A673 (cell line): ENCODE measurements around the gene LONP2. TPM values are rescaled to one million over a fixed set of nuclear protein-coding genes. Genes with fewer than 3 reads are reported as not detected.

Source experiments
- BruUV-seq: library from RNA; stranded (reverse); fragments of 400-500 nt; replicated peaks from 2 replicates; lab custom pipeline; 2021; lab: Mats Ljungman, UMichigan
- CTCF ChIA-PET: fragments of 300-600 bp; sonication (Branson Sonifier 250); formaldehyde crosslinking; loops from one replicate; lab custom pipeline; 2022; ENCODE audit warnings: antibody characterized with exemption; lab: Charles Lee
- POLR2A ChIA-PET: fragments of 300-600 bp; sonication (Branson Sonifier 250); formaldehyde crosslinking; loops from one replicate; lab custom pipeline; 2022; ENCODE audit warnings: antibody characterized with exemption; ENCODE audit not compliant: low non-redundant PET; lab: Charles Lee
- DNase-seq: peaks from one replicate; pipeline ENCODE4 v3.0.0-alpha.2; 2015; ENCODE audit warnings: low spot score
- H3K27ac ChIP-seq: fragments of 200-600 bp; sonication (generic); 2 replicates; pipeline ENCODE4 v1.5.1; 2016; ENCODE audit warnings: mixed run types, low read depth, mild to moderate bottlenecking, mixed read lengths, antibody characterized with exemption, low read length; ENCODE audit not compliant: poor library complexity, severe bottlenecking
- H3K27me3 ChIP-seq: fragments of 200-600 bp; sonication (generic); replicated peaks from 2 replicates; pipeline ENCODE4 v1.6.1; 2017; ENCODE audit warnings: mixed run types, low read depth, mild to moderate bottlenecking, mixed read lengths, antibody characterized with exemption, low read length; ENCODE audit not compliant: insufficient read depth, poor library complexity
- H3K36me3 ChIP-seq: fragments of 200-600 bp; sonication (generic); 2 replicates; pipeline ENCODE4 v1.6.1; 2016; ENCODE audit warnings: mixed run types, mild to moderate bottlenecking, mixed read lengths, antibody characterized with exemption, low read length; ENCODE audit not compliant: insufficient read depth, poor library complexity, severe bottlenecking
- H3K4me1 ChIP-seq: fragments of 200-600 bp; sonication (generic); 2 replicates; pipeline ENCODE4 v1.6.1; 2017; ENCODE audit warnings: mixed run types, mild to moderate bottlenecking, mixed read lengths, antibody characterized with exemption, low read length; ENCODE audit not compliant: insufficient read depth, poor library complexity, severe bottlenecking
- H3K4me3 ChIP-seq: fragments of 200-600 bp; sonication (generic); 2 replicates; pipeline ENCODE4 v1.5.1; 2016; ENCODE audit warnings: low read depth, mixed run types, mild to moderate bottlenecking, mixed read lengths, low read length; ENCODE audit not compliant: poor library complexity, severe bottlenecking
- H3K9me3 ChIP-seq: fragments of 200-600 bp; sonication (generic); 2 replicates; pipeline ENCODE4 v1.6.1; 2016; ENCODE audit warnings: mixed run types, low read depth, mild to moderate bottlenecking, mixed read lengths, antibody characterized with exemption, low read length; ENCODE audit not compliant: poor library complexity, severe bottlenecking
- CTCF ChIP-seq: fragments of 300-800, 200-600 bp; sonication (generic); conservative IDR thresholded peaks from 2 replicates; pipeline ENCODE4 v1.5.1; 2017; ENCODE audit warnings: low read depth, mild to moderate bottlenecking, antibody characterized with exemption, low read length, moderate library complexity, mixed read lengths
- EZH2 ChIP-seq: fragments of 200-600 bp; sonication (generic); IDR thresholded peaks from 2 replicates; pipeline ENCODE4 v1.6.1; 2017; ENCODE audit warnings: borderline replicate concordance, low read depth, mild to moderate bottlenecking, mixed read lengths, antibody characterized with exemption, low read length; ENCODE audit not compliant: poor library complexity, severe bottlenecking
- intact Hi-C: fragments of 100-400 bp; cut with micrococcal nuclease; formaldehyde crosslinking; loops from one replicate; pipeline ENCODE4 v1.10.0; 2022; ENCODE audit not compliant: unreplicated experiment
- total RNA-seq: library from RNA; stranded (reverse); gene quantifications from 2 replicates; pipeline ENCODE4 v1.2.3, GENCODE V29; 2021

LONP2 gene
- total RNA-seq, 1 experiment from 2014 or later, result 48.8 TPM

GRCh38 chr16:48225456-48225855 is 18.6 kb upstream of the LONP2 start:
- no peak overlapping the region for H3K27ac ChIP-seq
- no peaks in the 10 kb centered on the region for H3K4me1 ChIP-seq
- H3K4me3 ChIP-seq, result no peak overlapping the region
- no peaks in the 10 kb centered on the region for H3K9me3 ChIP-seq
- no peaks in the 10 kb centered on the region for H3K27me3 ChIP-seq
- intact Hi-C loops, result no loop called here
- POLR2A ChIA-PET, result no interaction called here
- TF ChIP-seq CTCF (no peak), EZH2 (no peak)
- no peaks in the 10 kb centered on the region for H3K36me3 ChIP-seq
- BruUV-seq, result no TSS peak
- CTCF ChIA-PET, result no interaction called here
- DNase-seq, result no peak

- Histone ChIP-seq H3K4me3 (no peak overlapping the region), H3K4me1 (no peaks in the 10 kb centered on the region), H3K27me3 (no peaks in the 10 kb centered on the region), H3K36me3 (no peaks in the 10 kb centered on the region), H3K9me3 (no peaks in the 10 kb centered on the region), H3K27ac (no peak overlapping the region)
- peak; percentile 59 for DNase-seq
- POLR2A ChIA-PET, result interaction anchor here (0.7 kb wide), 1 partner anchor 391 kb away, joined by 12 read pairs; no protein-coding TSS in a partner anchor
- TF ChIP-seq CTCF, result peak; percentile 71
- TF ChIP-seq EZH2, result no peak
- CTCF ChIA-PET, result interaction anchor here (0.6 to 1.4 kb wide), 4 partner anchors 14 to 1138 kb away, joined by 5 to 7 read pairs (median 6); no protein-coding TSS in a partner anchor
- intact Hi-C loops, result loop anchor here (2.0 to 5.0 kb wide), 2 partner anchors 310 to 391 kb away; no protein-coding TSS in a partner anchor
- BruUV-seq, result no TSS peak
These were observed 12.2 kb upstream of the LONP2 start for GRCh38 chr16:48231727-48232492.

GRCh38 chr16:48232493-48233040 is 11.5 kb upstream of the LONP2 start:
- H3K4me1 ChIP-seq, result no peaks in the 10 kb centered on the region
- no peaks in the 10 kb centered on the region for H3K36me3 ChIP-seq
- ChIA-PET POLR2A (interaction anchor here (0.7 kb wide), 1 partner anchor 1603 kb away, joined by 3 read pairs; no protein-coding TSS in a partner anchor), CTCF (no interaction called here)
- intact Hi-C loops, result loop anchor here (2.0 to 5.0 kb wide), 2 partner anchors 310 to 390 kb away; no protein-coding TSS in a partner anchor
- H3K27me3 ChIP-seq, result no peaks in the 10 kb centered on the region
- no peak for TF ChIP-seq EZH2
- TF ChIP-seq CTCF, result no peak
- H3K4me3 ChIP-seq, result no peak overlapping the region
- no peaks in the 10 kb centered on the region for H3K9me3 ChIP-seq
- BruUV-seq, result no TSS peak
- DNase-seq, result no peak
- H3K27ac ChIP-seq, result no peak overlapping the region
